ENCODE data around the gene PTGER3. TPM values are rescaled to one million over a fixed set of nuclear protein-coding genes. Genes with fewer than 3 reads are reported as not detected.

Gene PTGER3
- total and polyA plus RNA-seq, 4 donors: 0.04 to 1.6 (median 0.26) TPM

GRCh38 chr1:71087713-71088112, 40.1 kb upstream of the PTGER3 start:
- TF ChIP-seq FOXA1 (IDR thresholded peaks at IDR 0.05): no peak
- no peak for TF ChIP-seq HNF4A (conservative IDR thresholded peaks at IDR 0.05)
- TF ChIP-seq MAX (IDR thresholded peaks at IDR 0.05): no peak
- TF ChIP-seq HNF4G (IDR thresholded peaks at IDR 0.05): no peak
- TF ChIP-seq ZBTB33 (IDR thresholded peaks at IDR 0.05): no peak
- TF ChIP-seq RXRA (IDR thresholded peaks at IDR 0.05): no peak
- TF ChIP-seq JUND (IDR thresholded peaks at IDR 0.05): no peak
- no peak for TF ChIP-seq CTCF (IDR thresholded peaks at IDR 0.05; ENCODE audit: low read depth, low read length, missing input control)
- no peak for TF ChIP-seq NR2F2 (IDR thresholded peaks at IDR 0.05)
- TF ChIP-seq ATF3 (IDR thresholded peaks at IDR 0.05): no peak
- no peak for TF ChIP-seq REST (IDR thresholded peaks at IDR 0.05)
- TF ChIP-seq EGR1 (IDR thresholded peaks at IDR 0.05; ENCODE audit: low read depth in 2 of 2): no peak
- no peak for TF ChIP-seq GABPA (IDR thresholded peaks at IDR 0.05 in 1 of 2, conservative IDR thresholded peaks at IDR 0.05 in 1 of 2)
- TF ChIP-seq YY1 (IDR thresholded peaks at IDR 0.05): no peak
- no peak for TF ChIP-seq FOXA2 (IDR thresholded peaks at IDR 0.05)
- TF ChIP-seq SP1 (IDR thresholded peaks at IDR 0.05): no peak
- no peak for TF ChIP-seq RAD21 (IDR thresholded peaks at IDR 0.05)
- no peak for TF ChIP-seq TAF1 (conservative IDR thresholded peaks at IDR 0.05)
- H3K36me3 ChIP-seq (ENCODE audit: control insufficient read depth in 4 of 4, insufficient read depth in 3 of 4, low read depth in 1 of 4, low read length in 3 of 4): no peaks in the 10 kb centered on the region
- H3K27ac ChIP-seq (ENCODE audit: low read depth in 1 of 2, low read length in 2 of 2): no peak overlapping the region
- no peak overlapping the region for H3K4me3 ChIP-seq (ENCODE audit: low read depth in 1 of 3, low read length in 3 of 3)
- H3K9ac ChIP-seq (ENCODE audit: low read depth in 1 of 2, low read length in 2 of 2): no peak overlapping the region
- WGBS: 83% methylated on average over 1 of the region's 1 CpG
- H3K9me3 ChIP-seq (ENCODE audit: control insufficient read depth in 4 of 4, low read length in 3 of 4): no peaks in the 10 kb centered on the region
- H3K27me3 ChIP-seq (ENCODE audit: control insufficient read depth in 4 of 4, insufficient read depth in 4 of 4, low read length in 3 of 4): peaks cover 0 to 7% (median 0%) of the 10 kb centered on the region in 4 donors
- H3K4me1 ChIP-seq (ENCODE audit: control insufficient read depth in 4 of 4, insufficient read depth in 4 of 4, low read length in 3 of 4): no peaks in the 10 kb centered on the region
- no peak for DNase-seq (ENCODE audit: low spot score)

All from liver (tissue), 9 donors.